Panc1 (cell line): ENCODE measurements around the gene KATNAL2. TPM values are rescaled to one million over a fixed set of nuclear protein-coding genes. Genes with fewer than 3 reads are reported as not detected.

Experiments
- ATAC-seq: fragments of 200-7000 bp; cut with Tn5 transposase; 2 replicates; pipeline ENCODE4 v1.9.1; 2020; ENCODE audit warnings: mild to moderate bottlenecking, moderate library complexity
- BruUV-seq: library from RNA; stranded (reverse); fragments of 400-500 nt; replicated peaks from 2 replicates; lab custom pipeline; 2021; lab: Mats Ljungman, UMichigan
- CTCF ChIA-PET: fragments of 300-600 bp; sonication (Branson Sonifier 250); formaldehyde crosslinking; loops from one replicate; lab custom pipeline; 2022; ENCODE audit warnings: antibody characterized with exemption; lab: Charles Lee
- POLR2A ChIA-PET: fragments of 300-600 bp; sonication (Branson Sonifier 250); formaldehyde crosslinking; loops from one replicate; lab custom pipeline; 2022; ENCODE audit warnings: antibody characterized with exemption; lab: Charles Lee
- DNase-seq: peaks from one replicate; pipeline ENCODE4 v3.0.0-alpha.2; 2010; ENCODE audit warnings: low read depth, low spot score
- H3K27ac ChIP-seq: 2 replicates; pipeline ENCODE4 v1.5.1; 2011; ENCODE audit warnings: mild to moderate bottlenecking, low read length, inconsistent platforms
- H3K27me3 ChIP-seq: fragments of 200-500 bp; sonication (Bioruptor generic); 2 replicates; pipeline ENCODE4 v1.6.0; 2014; ENCODE audit warnings: low read length, inconsistent platforms; ENCODE audit not compliant: control insufficient read depth, insufficient read depth
- H3K36me3 ChIP-seq: fragments of 200-500 bp; sonication (Bioruptor generic); 2 replicates; pipeline ENCODE4 v1.5.1; 2014; ENCODE audit warnings: inconsistent platforms, mild to moderate bottlenecking, low read length, moderate library complexity; ENCODE audit not compliant: control insufficient read depth, insufficient read depth
- H3K4me1 ChIP-seq: 2 replicates; pipeline ENCODE4 v1.5.1; 2011; ENCODE audit warnings: inconsistent platforms, mild to moderate bottlenecking, low read length, moderate library complexity; ENCODE audit not compliant: control insufficient read depth, insufficient read depth
- H3K4me3 ChIP-seq, 2 experiments: 2 replicates each; pipeline ENCODE4 v1.5.1; 2011 to 2012; ENCODE audit warnings: low read depth in 2 of 2, low read length in 2 of 2, mild to moderate bottlenecking in 2 of 2, inconsistent platforms in 1 of 2, moderate library complexity in 1 of 2
- H3K9me3 ChIP-seq: fragments of 200-500 bp; sonication (Bioruptor generic); 2 replicates; pipeline ENCODE4 v1.5.1; 2014; ENCODE audit warnings: low read depth, mild to moderate bottlenecking, inconsistent platforms, low read length, moderate library complexity; ENCODE audit not compliant: control insufficient read depth, insufficient read depth
- POLR2AphosphoS5 ChIP-seq: IDR thresholded peaks from 2 replicates; pipeline ENCODE4 v1.6.1; 2012; ENCODE audit warnings: mild to moderate bottlenecking, low read depth, low read length, moderate library complexity
- SIN3A ChIP-seq: IDR thresholded peaks from 2 replicates; pipeline ENCODE4 v1.6.1; 2012; ENCODE audit warnings: low read depth, mild to moderate bottlenecking, low read length, moderate library complexity, borderline replicate concordance; ENCODE audit not compliant: insufficient read depth
- TCF7L2 ChIP-seq: IDR thresholded peaks from 2 replicates; pipeline ENCODE4 v1.6.1; 2011; ENCODE audit warnings: mild to moderate bottlenecking, low read depth, low read length, inconsistent platforms
- in situ Hi-C: cut with HindIII; loops from 2 replicates; pipeline ENCODE4 v1.10.0; 2016; ENCODE audit warnings: low sequenced_read_pairs, low pct_unique_long_range_greater_than_20kb
- intact Hi-C: fragments of 100-400 bp; cut with micrococcal nuclease; formaldehyde crosslinking; loops from one replicate; pipeline ENCODE4 v1.10.0; 2022; ENCODE audit not compliant: unreplicated experiment
- total RNA-seq: library from RNA; stranded (reverse); gene quantifications from one replicate; pipeline ENCODE4 v1.2.1, GENCODE V29; 2021; ENCODE audit not compliant: unreplicated experiment
- TF ChIP-seq, protein P1 (sequence below), 2 experiments: IDR thresholded peaks; 2 replicates each; pipeline ENCODE4 v1.6.1; 2011 to 2012; ENCODE audit warnings: low read depth in 2 of 2, control low read depth in 1 of 2, low read length in 1 of 2, mild to moderate bottlenecking in 1 of 2, moderate library complexity in 1 of 2; ENCODE audit not compliant: insufficient read depth in 1 of 2
- TF ChIP-seq, protein P2 (sequence below): fragments of 450-650 bp; IDR thresholded peaks from 2 replicates; pipeline ENCODE4 v1.5.1; 2017; ENCODE audit warnings: mild to moderate bottlenecking

KATNAL2 gene
- total RNA-seq, 1 experiment from 2014 or later = 2.6 TPM

DNA sequence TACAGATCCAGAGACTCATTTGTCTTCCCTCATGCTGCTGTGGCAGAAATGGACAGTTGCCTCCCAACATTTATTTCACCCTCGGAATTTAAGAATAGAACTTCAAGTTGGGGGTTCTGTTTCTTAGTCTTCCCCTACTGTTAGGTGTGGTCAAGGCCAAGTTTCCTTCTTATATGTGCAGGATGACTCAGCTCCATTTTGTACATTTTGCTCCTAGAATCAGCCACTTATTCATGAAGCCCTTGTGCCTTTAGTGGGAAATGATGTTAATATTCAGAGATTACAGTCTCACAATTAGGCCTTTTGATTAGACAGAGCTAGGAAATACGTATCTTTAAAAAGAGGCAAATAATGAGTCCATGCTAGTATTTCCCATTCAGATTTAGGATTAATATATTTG lies 164.2 kb downstream of the KATNAL2 start:
- in situ Hi-C loops (no loop called here), intact Hi-C loops (no loop called here)
- Histone ChIP-seq H3K27me3 (no peaks in the 10 kb centered on the region), H3K36me3 (no peaks in the 10 kb centered on the region), H3K4me1 (no peaks in the 10 kb centered on the region), H3K27ac (no peak overlapping the region), H3K4me3 (no peak overlapping the region), H3K9me3 (no peaks in the 10 kb centered on the region)
- POLR2A ChIA-PET = no interaction called here
- no peak for ATAC-seq
- no TSS peak for BruUV-seq
- no peak for DNase-seq
- no peak for TF ChIP-seq POLR2AphosphoS5
- no peak for TF ChIP-seq SIN3A
- TF ChIP-seq, protein P1, sequence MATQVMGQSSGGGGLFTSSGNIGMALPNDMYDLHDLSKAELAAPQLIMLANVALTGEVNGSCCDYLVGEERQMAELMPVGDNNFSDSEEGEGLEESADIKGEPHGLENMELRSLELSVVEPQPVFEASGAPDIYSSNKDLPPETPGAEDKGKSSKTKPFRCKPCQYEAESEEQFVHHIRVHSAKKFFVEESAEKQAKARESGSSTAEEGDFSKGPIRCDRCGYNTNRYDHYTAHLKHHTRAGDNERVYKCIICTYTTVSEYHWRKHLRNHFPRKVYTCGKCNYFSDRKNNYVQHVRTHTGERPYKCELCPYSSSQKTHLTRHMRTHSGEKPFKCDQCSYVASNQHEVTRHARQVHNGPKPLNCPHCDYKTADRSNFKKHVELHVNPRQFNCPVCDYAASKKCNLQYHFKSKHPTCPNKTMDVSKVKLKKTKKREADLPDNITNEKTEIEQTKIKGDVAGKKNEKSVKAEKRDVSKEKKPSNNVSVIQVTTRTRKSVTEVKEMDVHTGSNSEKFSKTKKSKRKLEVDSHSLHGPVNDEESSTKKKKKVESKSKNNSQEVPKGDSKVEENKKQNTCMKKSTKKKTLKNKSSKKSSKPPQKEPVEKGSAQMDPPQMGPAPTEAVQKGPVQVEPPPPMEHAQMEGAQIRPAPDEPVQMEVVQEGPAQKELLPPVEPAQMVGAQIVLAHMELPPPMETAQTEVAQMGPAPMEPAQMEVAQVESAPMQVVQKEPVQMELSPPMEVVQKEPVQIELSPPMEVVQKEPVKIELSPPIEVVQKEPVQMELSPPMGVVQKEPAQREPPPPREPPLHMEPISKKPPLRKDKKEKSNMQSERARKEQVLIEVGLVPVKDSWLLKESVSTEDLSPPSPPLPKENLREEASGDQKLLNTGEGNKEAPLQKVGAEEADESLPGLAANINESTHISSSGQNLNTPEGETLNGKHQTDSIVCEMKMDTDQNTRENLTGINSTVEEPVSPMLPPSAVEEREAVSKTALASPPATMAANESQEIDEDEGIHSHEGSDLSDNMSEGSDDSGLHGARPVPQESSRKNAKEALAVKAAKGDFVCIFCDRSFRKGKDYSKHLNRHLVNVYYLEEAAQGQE (IDR thresholded peaks at IDR 0.05; ENCODE audit: insufficient read depth in 1 of 2, low read depth in 2 of 2, low read length in 1 of 2) = no peak
- no peak for TF ChIP-seq TCF7L2
- TF ChIP-seq, protein P2, sequence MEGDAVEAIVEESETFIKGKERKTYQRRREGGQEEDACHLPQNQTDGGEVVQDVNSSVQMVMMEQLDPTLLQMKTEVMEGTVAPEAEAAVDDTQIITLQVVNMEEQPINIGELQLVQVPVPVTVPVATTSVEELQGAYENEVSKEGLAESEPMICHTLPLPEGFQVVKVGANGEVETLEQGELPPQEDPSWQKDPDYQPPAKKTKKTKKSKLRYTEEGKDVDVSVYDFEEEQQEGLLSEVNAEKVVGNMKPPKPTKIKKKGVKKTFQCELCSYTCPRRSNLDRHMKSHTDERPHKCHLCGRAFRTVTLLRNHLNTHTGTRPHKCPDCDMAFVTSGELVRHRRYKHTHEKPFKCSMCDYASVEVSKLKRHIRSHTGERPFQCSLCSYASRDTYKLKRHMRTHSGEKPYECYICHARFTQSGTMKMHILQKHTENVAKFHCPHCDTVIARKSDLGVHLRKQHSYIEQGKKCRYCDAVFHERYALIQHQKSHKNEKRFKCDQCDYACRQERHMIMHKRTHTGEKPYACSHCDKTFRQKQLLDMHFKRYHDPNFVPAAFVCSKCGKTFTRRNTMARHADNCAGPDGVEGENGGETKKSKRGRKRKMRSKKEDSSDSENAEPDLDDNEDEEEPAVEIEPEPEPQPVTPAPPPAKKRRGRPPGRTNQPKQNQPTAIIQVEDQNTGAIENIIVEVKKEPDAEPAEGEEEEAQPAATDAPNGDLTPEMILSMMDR = no peak
- CTCF ChIA-PET = no interaction called here

DNA sequence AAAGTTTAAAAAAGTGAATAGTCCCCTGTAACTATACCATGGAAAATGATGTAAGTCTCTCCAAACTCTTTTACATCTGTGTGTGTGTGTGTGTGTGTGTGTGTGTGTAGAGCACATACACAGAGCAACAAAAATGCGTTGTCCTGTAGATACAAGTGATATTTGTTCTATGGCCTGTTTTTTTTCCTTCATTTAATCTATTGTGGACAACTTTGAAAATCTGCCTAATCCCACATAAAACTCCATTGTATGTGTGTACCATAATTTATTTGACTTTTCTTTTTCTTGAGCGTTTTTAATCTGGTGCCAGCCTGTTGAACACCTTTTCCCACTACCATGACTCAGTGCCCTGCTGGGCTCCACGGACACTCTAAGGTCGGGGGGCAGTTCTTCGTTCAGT lies 170.3 kb downstream of the KATNAL2 start:
- intact Hi-C loops = no loop called here
- Histone ChIP-seq H3K27me3 (no peaks in the 10 kb centered on the region), H3K36me3 (no peaks in the 10 kb centered on the region), H3K4me3 (no peak overlapping the region), H3K9me3 (no peaks in the 10 kb centered on the region), H3K27ac (no peak overlapping the region), H3K4me1 (no peaks in the 10 kb centered on the region)
- POLR2A ChIA-PET = no interaction called here
- CTCF ChIA-PET = no interaction called here
- no TSS peak for BruUV-seq
- TF ChIP-seq SIN3A (no peak), POLR2AphosphoS5 (no peak), TCF7L2 (no peak)
- TF ChIP-seq, protein P1 (IDR thresholded peaks at IDR 0.05; ENCODE audit: insufficient read depth in 1 of 2, low read depth in 2 of 2, low read length in 1 of 2) = no peak
- TF ChIP-seq, protein P2 = no peak
- ATAC-seq (no peak), DNase-seq (no peak)
- in situ Hi-C loops = no loop called here
